Measurements from ENCODE around the gene NUP43. TPM values are rescaled to one million over a fixed set of nuclear protein-coding genes. Genes with fewer than 3 reads are reported as not detected.

NUP43 gene
- total and polyA plus RNA-seq, 10 of the 15 experiments (the other 5 are each of a cell fraction or from before 2014, with no cell fraction given): 8.9 to 54.2 (median 27.7) TPM

DNA sequence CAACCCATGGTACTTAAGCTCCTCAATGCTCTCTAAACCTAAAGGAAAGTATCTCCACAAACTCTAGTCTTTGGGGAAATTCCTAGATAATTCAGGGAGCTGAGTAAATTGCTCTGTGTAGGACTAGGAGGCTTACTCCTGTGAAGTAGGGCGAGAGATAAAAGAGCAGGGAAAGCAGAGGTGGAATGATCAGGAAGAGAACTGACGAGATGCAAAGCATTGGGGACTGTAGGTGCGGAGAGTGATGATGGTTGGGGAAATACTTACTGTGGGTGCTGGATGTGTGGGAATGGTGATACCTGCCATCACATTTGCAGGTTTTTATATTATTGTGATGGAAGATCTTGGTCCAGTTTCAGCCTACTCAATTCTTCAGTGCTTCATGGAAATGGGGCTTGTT, 26.8 kb downstream of the NUP43 start (continued):
- TF ChIP-seq, protein P1, sequence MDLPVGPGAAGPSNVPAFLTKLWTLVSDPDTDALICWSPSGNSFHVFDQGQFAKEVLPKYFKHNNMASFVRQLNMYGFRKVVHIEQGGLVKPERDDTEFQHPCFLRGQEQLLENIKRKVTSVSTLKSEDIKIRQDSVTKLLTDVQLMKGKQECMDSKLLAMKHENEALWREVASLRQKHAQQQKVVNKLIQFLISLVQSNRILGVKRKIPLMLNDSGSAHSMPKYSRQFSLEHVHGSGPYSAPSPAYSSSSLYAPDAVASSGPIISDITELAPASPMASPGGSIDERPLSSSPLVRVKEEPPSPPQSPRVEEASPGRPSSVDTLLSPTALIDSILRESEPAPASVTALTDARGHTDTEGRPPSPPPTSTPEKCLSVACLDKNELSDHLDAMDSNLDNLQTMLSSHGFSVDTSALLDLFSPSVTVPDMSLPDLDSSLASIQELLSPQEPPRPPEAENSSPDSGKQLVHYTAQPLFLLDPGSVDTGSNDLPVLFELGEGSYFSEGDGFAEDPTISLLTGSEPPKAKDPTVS (IDR thresholded peaks at IDR 0.05; ENCODE audit: low read depth, low read length): no peak

DNA sequence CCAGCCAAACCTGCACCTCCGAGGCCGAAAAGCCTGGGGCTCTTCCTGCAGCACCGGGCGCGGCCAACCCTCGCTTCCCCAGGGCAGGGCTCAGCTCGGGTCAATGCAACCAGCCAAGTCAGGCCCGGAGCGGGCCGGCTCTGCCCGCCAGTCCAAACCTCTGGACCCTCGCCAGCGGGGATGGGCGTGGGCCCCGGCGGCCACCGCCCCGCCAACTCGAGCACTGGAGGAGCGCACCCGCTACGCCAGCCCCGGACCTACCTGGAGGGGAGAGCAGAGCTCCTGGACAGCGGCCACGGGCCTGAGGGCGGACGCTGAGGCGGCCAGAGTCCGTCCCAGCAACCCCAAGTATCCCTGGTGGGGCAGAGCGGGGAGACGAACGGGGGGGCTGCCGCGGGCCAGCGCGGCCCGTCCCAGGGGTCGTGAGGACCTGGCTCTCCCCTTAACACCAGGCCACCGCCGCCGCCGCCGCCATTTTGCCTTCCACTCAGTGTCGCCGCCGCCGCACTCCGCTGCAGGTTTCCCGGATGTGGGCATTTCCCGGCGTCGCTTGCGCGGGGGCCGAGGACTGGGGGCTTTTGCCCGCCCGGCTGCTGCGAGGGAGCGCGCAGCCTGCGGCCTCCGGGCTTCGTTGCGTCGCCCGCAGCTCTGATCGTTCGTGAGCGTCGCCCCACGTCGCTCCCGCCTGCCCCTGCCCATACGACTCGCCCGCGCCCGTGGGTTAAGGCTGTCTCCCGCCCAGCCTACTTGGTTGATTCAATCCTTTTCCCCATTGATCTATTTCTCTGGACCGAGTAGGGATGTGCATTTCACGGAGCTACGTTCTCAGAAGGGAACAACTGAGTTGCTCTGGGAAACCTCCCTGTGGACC, 28.5 kb downstream of the NUP43 start, which contains the start of gene LATS1:
Gene LATS1 (minus strand): TSS at position 514 of the 871 bp plus-strand sequence. CDS start 15,975 bp downstream, outside the sequence.
- Histone ChIP-seq H3K9ac (ENCODE audit: control insufficient read depth, insufficient read depth, low read length) (peak within 1 kb of the TSS; percentile 85), H3K27ac (ENCODE audit: control insufficient read depth, insufficient read depth) (peak within 1 kb of the TSS; percentile 86), H3K79me2 (ENCODE audit: control insufficient read depth, insufficient read depth, low read length) (peaks cover 54% of the 10 kb centered on the region), H2AFZ (ENCODE audit: control insufficient read depth, low read depth, low read length) (peak within 1 kb of the TSS; percentile 97), H3K9me3 (replicated peaks; ENCODE audit: control insufficient read depth, insufficient read depth, low read length) (no peaks in the 10 kb centered on the region), H4K20me1 (ENCODE audit: control insufficient read depth, insufficient read depth) (no peaks in the 10 kb centered on the region), H3K4me2 (ENCODE audit: control insufficient read depth, insufficient read depth) (peak within 1 kb of the TSS; percentile 93), H3K36me3 (ENCODE audit: control insufficient read depth in 2 of 2, insufficient read depth in 2 of 2, low read length in 1 of 2) (0 out of 4 replicates have a peak, but pooled peaks cover 0 to 3% of the 10 kb centered on the region in 2 experiments), H3K4me3 (peak within 1 kb of the TSS; percentile 95), H3K27me3 (replicated peaks in 1 of 2; ENCODE audit: control insufficient read depth in 2 of 2, insufficient read depth in 2 of 2, low read length in 1 of 2) (no peaks in the 10 kb centered on the region), H3K4me1 (ENCODE audit: control insufficient read depth, insufficient read depth, low read length) (no peaks in the 10 kb centered on the region)
- CTCF ChIA-PET: interaction anchor here (0.6 to 1.8 kb wide), 10 partner anchors 13 to 148 kb away, joined by 3 to 5 read pairs (median 3); no protein-coding TSS in a partner anchor
- DNase-seq (ENCODE audit: low read depth, low spot score): no peak
- no TSS peak for BruUV-seq (replicated peaks)
- under 1% methylated on average over 55 of the region's 82 CpGs for WGBS (ENCODE audit: insufficient coverage, insufficient replicate concordance, low lambda C conversion rate, missing lambda C conversion rate)
- in situ Hi-C loops (cut with MboI) (no loop called here), intact Hi-C loops (cut with micrococcal nuclease; ENCODE audit: unreplicated experiment) (loop anchor here (2.0 to 5.0 kb wide), 2 partner anchors 31 to 151 kb away; partner anchors contain the start of genes GINM1 and PCMT1)
- SMC1A ChIA-PET (ENCODE audit: uncharacterized antibody, unreplicated experiment): interaction anchor here (0.8 to 1.9 kb wide), 9 partner anchors 13 to 173 kb away, joined by 3 to 9 read pairs (median 3); partner anchors contain the start of gene PCMT1
- RAD21 ChIA-PET (ENCODE audit: unreplicated experiment): interaction anchor here (0.8 to 1.5 kb wide), 9 partner anchors 10 to 170 kb away, joined by 3 to 6 read pairs (median 3); partner anchors contain the start of genes GINM1 and PCMT1
- ATAC-seq: peak; percentile 95
- POLR2A ChIA-PET: interaction anchor here (0.7 to 2.7 kb wide), 9 partner anchors 10 to 150 kb away, joined by 3 to 11 read pairs (median 4); partner anchors contain the start of genes NUP43 and PCMT1
- no peak for FAIRE-seq
- TF ChIP-seq ZNF207 (IDR thresholded peaks at IDR 0.05; ENCODE audit: borderline replicate concordance) (no peak; the same call in 1 of the 2 replicates), MAX (IDR thresholded peaks at IDR 0.05; ENCODE audit: low read depth, low read length) (peak; percentile 9; the same call in 1 of the 2 replicates), JUNB (IDR thresholded peaks at IDR 0.05) (no peak), SUZ12 (IDR thresholded peaks at IDR 0.05; ENCODE audit: unreplicated experiment) (no peak), RELA (IDR thresholded peaks at IDR 0.05; ENCODE audit: borderline replicate concordance, partially characterized antibody) (peak; percentile 30), MTA3 (IDR thresholded peaks at IDR 0.05; ENCODE audit: borderline replicate concordance, low read length) (no peak), GATAD2B (conservative IDR thresholded peaks at IDR 0.05; ENCODE audit: low read depth) (peak; percentile 89), ZNF217 (IDR thresholded peaks at IDR 0.05) (no peak), ZNF622 (IDR thresholded peaks at IDR 0.05) (no peak), POLR2AphosphoS2 (IDR thresholded peaks at IDR 0.05; ENCODE audit: low read depth, low read length) (0 out of 2 replicates have a peak, but pooled peaks have one; percentile 87), CHD1 (IDR thresholded peaks at IDR 0.05; ENCODE audit: low read depth, low read length) (no peak), SRF (IDR thresholded peaks at IDR 0.05; ENCODE audit: low read depth in 2 of 2, low read length in 2 of 2) (0 out of 4 replicates have a peak, but pooled peaks of 1 of the 2 experiments have one; percentile 47), PML (IDR thresholded peaks at IDR 0.05; ENCODE audit: low read length) (peak; percentile 93), NFYB (IDR thresholded peaks at IDR 0.05; ENCODE audit: insufficient read depth, low read depth, low read length) (no peak), FOXK2 (IDR thresholded peaks at IDR 0.05) (no peak), ZSCAN29 (IDR thresholded peaks at IDR 0.05) (0 out of 2 replicates have a peak, but pooled peaks have one; percentile 23), CBX5 (IDR thresholded peaks at IDR 0.05; ENCODE audit: low read depth) (peak; percentile 96; the same call in 1 of the 2 replicates), EGR1 (IDR thresholded peaks at IDR 0.05; ENCODE audit: borderline replicate concordance in 1 of 2, low read depth in 2 of 2, low read length in 2 of 2) (peak in 1 of 2 experiments; percentile 67; a peak in 1 of 3 replicates), ZZZ3 (IDR thresholded peaks at IDR 0.05; ENCODE audit: control insufficient read depth, insufficient read length, low read depth) (no peak), ZBED1 (IDR thresholded peaks at IDR 0.05; ENCODE audit: borderline replicate concordance) (no peak; the same call in 1 of the 2 replicates)

Data from GM12878 (cell line).